Right hindlimb (tissue), 1 donor: ENCODE measurements around the gene PRKG1.
"Not testable (repeated sequence)": the region's sequence is repeated elsewhere in the genome, so short reads cannot be mapped to it uniquely, and the experiment has no call there.

Source experiments
- DNase-seq: peaks from one replicate; pipeline ENCODE4 v3.0.0-alpha.2; 2018

Gene PRKG1

GRCh38 chr10:51178634-51179033, 104.3 kb downstream of the PRKG1 start:
- no peak for DNase-seq

DNA sequence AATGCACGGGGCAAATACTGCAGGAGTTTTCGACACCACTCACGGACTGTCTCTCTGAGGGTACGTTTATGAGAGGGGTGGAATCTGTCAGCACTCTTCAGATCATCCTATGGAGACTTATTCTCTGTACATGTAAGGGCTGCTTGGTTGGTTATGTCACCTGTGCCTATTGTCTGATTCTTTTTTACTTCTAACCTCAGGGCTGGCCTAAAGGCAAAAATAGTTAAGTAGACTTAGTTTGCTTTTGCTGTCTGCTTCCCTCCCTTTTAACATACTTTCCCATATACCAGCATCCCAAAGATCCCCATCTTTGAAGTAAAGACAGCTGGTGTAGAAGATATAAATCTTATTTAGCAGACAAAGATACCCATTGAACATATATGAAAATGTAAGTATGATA, 105.9 kb downstream of the PRKG1 start:
- no peak for DNase-seq

DNA sequence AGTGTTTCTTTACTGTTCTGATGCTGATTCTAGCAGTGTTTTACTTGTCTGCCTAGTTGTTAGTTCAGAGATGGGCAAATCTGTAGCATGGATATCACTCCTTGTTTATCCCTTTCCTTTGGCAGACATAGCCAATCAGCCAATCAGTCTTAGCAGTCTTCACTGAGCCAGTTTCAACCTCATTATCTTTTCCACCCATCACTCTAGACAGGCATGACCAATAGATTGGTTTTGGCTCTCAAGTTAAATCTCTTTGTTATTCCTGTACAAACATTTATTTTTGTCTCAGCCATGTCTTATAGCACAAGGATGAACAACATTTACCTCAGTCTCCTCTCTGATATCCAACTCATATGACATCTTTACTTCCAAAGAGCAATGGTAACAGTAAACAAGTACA, 109.5 kb downstream of the PRKG1 start:
- DNase-seq: no peak

- peak; percentile 39 for DNase-seq
These were observed 112.1 kb downstream of the PRKG1 start for GRCh38 chr10:51186361-51186760.

- DNase-seq: no peak
These were observed 113.7 kb downstream of the PRKG1 start for GRCh38 chr10:51188008-51188407.

GRCh38 chr10:51188866-51189265, 114.6 kb downstream of the PRKG1 start:
- DNase-seq: no peak

GRCh38 chr10:51196508-51197175, 122.4 kb downstream of the PRKG1 start:
- DNase-seq: no peak

DNA sequence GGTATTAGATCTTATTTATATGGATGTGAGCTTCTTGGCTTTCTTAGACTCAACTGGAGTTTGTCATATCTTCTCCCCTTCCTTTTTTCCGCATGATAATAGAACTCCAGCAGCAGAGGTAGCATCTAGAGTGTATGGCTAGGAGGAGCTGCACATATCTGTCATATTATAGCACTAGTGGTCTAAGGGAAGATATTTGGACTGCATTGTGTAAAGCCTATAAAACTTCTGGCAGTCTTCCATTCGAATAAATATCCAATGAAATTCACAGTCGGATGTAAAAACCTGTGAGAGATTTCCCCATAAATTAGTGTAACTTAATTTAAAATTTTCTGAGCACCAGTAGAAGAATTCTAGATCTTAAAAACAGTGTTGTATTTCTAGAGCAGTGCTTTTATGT, 123.9 kb downstream of the PRKG1 start:
- DNase-seq: no peak

- DNase-seq: no peak
These were observed 127.7 kb downstream of the PRKG1 start for GRCh38 chr10:51201947-51202346.

- DNase-seq: no peak
These were observed 129.1 kb downstream of the PRKG1 start for GRCh38 chr10:51203359-51203758.

DNA sequence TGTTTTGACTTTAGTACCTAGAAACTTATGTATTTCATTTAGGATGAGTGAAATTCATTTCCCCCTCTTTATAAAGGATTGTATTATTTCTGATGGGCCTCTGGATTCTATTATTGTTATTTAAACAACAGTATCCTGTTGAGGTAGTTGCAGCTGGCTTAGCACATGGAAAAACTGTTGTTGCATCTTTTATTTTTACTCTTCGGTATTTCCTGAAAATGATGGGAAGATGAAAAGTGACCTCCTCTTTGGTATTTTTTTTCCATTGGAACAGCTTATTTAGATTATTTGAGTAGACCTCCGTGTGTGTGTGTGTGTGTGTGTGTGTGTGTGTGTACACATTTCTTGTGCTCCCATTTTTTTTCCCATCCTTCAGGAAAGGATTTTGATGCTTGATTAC, 129.8 kb downstream of the PRKG1 start:
- DNase-seq: no peak

DNA sequence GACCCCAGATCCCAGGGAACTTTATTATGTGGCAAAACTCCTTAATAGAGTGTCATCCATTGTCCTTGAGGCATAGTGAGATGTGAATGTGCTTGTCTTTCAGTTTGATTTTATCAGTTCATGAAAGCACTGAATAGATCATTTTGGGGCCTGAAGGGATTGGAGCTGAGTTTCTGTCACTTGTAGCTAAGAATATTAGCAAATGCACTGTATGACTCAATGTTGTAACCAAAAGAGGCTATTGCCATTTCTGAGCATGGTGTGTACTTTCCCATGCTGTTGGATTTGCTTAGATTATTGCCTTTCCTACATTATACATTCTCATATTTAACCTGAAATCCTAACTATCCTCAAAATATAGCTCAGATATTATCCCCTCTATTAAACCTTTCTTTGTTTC, 130.4 kb downstream of the PRKG1 start:
- no peak for DNase-seq

- DNase-seq: no peak
These were observed 132.2 kb downstream of the PRKG1 start for GRCh38 chr10:51206500-51206899.

- not testable (repeated sequence) for DNase-seq
These were observed 138.7 kb downstream of the PRKG1 start for GRCh38 chr10:51212937-51213336.

DNA sequence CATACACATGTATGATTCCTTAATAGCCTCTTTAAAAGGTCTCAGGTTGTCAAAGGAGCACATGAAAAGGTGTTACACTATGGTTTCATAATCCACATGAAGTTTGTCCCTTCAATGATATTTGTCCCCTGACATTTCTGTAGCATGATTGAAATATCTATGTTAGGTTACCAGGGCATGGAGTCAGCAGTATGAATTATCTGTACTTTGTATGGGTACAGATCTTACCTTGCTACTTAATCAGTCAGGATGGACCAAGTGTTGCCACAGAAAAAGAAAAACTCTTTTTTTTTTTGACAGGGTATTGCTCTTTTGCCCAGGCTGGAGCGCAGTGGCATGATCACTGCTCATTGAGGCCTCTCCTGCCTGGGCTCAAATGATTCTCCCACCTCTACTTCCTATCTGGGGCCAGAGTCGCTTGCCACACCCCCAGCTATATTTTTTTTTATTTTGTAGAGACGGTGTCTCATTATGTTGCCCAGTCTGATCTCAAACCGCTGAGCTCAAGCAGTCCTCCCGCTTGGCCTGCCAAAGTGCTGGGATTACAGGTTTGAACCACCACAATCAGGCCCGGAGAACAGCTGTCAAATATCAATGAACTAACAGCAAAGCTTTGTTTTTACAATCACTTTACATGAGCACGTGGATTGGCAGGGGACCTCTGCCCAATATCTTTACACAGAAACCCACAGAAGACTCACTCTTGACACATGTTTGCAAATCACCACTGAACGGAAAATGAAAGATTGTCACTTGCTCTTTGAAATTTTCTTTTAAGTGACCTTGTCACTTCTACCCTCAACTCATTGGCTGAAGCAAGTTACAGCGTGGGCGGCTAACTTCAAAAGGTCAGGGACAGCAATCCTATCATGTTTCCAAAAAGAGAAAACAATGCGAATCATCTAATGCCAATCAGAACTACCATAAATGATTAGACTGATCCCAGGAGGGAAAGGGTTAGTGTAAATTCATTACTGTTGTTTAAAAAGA, 140.2 kb downstream of the PRKG1 start:
- DNase-seq: no peak

DNA sequence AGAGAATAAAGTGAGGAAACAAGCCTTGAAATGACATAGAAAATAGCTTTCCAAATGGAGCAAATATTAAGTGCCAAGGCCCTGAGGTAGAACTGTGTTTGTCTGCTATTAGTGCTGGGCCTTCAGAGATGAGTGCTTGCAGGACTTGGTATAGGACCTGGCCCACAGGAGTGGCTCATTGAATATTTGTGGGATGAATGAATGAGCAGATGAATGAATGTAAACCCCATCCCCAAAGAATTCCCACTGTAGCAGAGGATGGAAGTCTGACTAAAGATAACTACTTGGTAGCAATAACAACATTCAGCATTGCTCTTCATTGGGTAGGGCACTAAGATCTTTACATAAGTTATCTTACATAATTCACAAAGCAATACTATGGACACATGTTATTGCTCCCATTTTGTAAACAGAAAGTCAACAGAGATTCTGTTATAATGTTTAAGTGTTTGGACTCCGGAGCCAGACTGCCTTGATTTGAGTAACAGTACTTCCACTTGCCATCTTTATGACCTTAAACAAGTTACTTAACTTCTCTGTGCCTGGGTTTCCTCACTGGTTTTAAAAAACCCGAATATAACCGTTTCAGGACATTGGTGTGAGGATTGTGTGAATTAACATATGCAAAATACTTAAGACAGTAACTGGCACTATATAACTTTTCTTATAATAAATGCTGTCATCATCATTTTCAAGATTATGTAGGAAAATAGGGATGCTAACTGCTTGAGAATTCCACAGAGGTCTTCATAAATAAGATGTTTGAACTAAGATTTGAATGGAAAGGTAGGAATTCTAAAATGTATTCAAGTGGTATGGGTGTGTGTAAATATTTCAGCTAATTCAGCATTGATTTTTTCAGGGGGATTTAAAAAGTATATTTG, 141.9 kb downstream of the PRKG1 start:
- no peak for DNase-seq

- DNase-seq: no peak
These were observed 143.2 kb downstream of the PRKG1 start for GRCh38 chr10:51217505-51217904.

- DNase-seq: no peak
These were observed 150.4 kb downstream of the PRKG1 start for GRCh38 chr10:51224671-51225161.

DNA sequence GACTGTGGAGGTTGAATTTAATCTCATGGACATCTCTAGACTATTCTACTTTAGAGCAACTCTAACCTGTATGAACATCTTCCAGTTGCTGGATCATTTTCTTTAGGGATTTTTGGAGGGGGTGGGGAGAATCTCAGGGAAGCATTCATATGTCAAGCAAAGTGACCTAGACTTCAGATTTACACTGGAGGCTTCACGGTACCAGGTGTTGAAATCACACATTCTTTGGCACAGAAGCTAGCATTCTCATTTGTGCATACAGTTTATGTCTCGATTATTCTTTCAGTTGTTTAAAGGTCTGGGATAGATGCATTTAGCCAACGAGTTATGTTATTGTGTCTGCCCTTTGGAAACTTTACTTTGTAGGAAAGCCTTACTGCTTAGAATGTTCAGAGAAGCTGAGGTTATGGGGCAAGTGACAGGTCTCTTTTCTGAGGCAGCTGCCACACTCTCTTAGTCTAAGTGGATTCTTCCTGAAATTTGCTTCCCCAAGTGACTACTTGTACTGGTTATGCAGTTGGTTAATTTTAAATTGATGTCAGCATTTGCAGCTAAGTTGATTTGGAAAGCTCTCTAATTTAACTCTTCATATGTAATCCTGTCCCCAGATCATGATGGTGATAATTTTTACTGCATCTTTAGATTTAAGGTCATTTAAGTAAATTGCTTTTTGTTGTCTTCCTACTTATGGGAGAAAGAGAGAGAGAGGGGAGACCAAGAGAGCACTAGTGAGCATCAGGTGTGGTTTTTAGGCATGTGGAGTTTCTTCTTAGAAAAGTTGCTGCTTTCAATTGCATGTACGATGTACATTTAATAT, 153.8 kb downstream of the PRKG1 start:
- DNase-seq: no peak

DNA sequence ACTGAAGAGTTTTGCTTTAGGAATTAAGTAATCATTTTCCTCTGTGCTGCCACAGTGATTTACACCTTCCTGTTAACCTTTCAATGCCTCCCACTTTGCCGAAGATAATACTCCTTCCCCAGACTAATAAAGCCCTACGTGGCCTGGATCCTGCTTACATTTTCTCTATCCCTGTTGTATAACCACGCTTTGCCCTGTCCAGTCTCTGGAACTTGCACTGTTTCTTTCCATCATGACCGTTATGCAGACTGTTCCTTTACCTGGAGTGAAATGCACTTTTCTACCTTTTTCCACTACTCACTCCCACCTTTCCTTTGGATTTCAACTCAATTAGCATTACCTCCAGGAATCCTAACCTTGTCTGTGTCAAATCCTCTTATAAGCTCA, 154.4 kb downstream of the PRKG1 start:
- no peak for DNase-seq

GRCh38 chr10:51230887-51231585, 156.7 kb downstream of the PRKG1 start:
- no peak for DNase-seq
